Fibroblast of upper back skin (primary cell): Measurements from ENCODE around the gene LGR4.
A peak's percentile ranks its signal among the peaks of the same experiment; 100 is the strongest.

Source experiments
- DNase-seq: peaks from one replicate; pipeline ENCODE4 v3.0.0-alpha.2; 2013

The LGR4 gene

GRCh38 chr11:27398400-27398770 lies 74.2 kb downstream of the LGR4 start:
- DNase-seq: no peak

- no peak for DNase-seq
Observed at GRCh38 chr11:27397624-27398399, 74.8 kb downstream of the LGR4 start.

DNA sequence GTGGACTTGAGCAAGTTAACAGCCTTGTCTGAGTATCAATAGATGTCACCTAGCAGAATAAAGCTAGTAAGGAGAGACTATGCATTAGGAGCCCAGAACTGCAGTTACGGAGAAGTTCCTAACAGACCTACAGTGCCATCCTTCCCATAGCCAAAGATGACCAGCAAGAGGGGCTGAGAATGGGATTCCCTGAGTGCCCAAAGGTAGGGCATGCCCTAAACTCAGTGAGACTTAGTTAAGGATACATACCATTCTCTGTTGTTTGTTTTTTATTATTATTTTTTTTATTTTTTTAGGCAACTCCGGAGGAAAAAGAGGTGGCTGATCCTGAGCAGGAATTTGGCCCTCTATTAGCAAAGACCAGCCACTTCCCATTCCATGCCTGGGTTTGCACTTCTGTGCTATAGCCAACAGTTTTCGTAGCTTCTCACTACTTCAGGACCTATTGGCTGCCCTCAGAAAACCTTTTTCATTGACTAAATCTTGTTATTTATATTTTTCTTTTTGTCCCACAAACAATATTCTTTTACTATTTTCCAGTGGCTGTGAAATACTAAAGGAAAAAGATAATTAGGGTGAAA lies 76.2 kb downstream of the LGR4 start:
- no peak for DNase-seq

DNA sequence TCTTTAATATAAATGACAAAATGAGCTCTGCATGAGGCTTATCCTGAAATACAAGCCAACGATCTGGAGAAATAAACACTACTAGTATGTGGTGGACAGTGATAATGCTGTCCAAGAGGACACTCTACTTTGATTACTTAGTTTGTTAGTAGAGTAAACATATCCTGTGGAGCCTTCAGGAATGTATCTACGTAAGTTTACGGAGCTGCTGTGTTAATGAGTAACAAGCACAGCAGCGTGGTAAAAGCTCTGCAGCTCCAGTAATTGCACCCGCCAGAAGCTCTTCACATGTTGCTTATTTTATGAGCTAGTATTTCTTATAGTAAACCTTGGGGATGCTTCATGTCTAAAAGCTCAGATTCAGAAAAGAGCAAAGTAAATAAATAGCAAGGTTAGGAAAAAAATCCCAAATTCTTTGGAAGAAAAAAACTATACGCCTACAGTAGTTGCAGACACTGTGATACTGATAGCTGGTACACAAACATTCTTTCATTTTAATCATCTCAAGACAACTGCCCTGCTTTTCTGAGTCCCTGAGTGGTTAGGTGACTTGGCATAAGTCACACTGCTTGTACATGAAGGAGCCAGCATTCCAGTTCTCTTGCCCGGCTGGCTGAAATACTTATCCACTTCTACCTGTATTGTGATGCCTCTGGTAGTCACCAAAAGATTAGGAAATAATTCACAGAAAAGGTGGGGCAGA lies 76.9 kb downstream of the LGR4 start:
- no peak for DNase-seq

DNA sequence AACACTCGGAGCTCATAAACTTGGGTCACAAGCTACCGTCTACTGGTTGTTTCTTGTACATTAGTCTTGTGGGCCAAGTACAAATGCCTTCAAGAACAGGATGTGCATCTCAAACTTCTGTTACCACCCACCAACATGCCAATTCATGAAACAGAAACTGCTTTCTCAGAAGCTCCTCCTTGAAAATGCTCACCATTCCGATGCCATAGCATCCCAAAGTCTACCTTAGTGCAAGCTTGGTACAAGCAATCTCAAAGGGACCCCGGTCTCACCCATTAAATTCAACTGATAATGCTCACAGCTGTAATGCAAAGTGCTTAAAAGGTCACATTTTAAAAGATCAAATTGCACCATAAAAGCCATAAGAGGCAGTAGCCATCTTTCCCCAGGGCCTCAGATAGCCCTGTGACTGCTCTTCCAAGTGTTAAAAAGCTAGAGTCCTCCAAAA lies 77.8 kb downstream of the LGR4 start:
- no peak for DNase-seq

DNA sequence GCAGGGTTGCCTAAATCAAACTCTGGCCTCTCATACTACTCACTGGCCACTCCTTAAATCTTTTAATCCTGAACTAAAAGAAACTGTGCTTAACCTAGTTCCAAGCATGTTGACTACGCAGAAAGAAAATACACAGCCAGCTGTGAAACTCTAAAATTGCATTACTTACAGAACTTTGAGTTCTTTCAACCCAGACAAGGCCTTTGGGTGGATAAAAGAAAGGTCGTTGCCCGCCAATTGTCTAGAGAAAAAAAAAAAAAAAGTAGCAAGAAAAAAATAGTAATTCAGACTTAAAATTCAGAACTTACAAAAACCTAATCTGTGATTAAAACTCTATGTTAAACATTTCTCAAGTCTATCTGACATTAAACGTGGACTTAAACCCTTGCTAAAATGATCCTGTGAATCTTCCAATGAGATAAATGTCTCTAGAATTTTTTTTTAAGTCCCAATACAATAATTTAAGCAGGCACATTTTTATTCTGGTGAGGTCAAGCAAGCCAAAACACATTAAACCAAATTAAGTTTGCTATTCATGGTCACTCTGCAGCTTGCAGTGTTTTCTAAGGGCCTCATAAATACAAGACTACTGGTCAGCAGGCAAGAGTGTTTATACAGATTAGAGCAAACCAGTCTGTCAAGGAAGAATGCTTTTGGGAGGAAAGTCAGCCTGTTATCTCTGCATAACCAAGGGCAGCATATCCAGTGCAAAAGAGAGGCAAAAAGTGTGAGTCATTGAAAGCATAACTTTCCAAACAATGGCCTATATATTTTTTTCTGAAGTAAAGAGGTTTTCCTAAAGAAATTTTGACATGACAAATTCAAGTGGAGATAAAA lies 80.1 kb downstream of the LGR4 start:
- peak; percentile 69 for DNase-seq

- no peak for DNase-seq
Observed at GRCh38 chr11:27391331-27392015, 81.1 kb downstream of the LGR4 start.

- peak; percentile 72 for DNase-seq
Observed at GRCh38 chr11:27390318-27391295, 82.0 kb downstream of the LGR4 start.

DNA sequence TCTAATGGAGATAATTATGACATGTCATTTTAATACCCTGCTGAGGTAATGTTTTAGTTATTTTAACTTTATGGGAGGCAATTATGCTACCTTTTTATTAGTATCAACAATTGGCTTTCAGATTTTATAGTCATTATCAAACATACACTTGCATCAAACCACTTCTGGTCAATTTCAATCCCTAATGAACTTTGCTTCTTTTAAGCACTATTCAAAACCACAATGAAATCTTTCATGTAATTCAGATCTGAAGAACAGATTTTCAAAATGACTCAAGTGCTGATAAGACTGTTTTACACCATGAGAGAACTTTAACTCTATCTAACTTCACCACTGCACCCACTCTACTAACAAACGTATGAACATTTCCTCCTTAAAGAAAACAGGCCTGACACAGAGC lies 83.7 kb downstream of the LGR4 start:
- no peak for DNase-seq

- no peak for DNase-seq
Observed at GRCh38 chr11:27388001-27388400, 84.6 kb downstream of the LGR4 start.

DNA sequence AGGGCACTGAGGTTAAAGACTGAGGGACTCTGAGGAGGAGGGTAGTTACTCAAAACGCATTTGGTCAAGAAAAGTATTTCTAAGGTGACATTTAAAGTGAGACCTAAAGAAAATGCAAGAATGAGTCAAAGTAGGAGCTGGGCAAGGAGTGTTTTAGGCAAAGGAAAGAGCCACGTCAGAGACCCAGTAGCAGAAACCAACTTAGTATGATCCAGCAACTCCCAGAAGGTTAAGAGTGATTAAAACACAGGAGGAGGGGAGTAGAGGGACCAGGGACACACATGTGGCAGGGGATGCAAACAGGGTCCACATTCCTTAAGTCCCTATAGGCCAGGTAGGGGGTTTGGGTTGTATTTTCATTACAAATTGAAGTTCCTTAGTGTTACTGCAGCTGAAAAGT lies 85.2 kb downstream of the LGR4 start:
- DNase-seq: no peak

DNA sequence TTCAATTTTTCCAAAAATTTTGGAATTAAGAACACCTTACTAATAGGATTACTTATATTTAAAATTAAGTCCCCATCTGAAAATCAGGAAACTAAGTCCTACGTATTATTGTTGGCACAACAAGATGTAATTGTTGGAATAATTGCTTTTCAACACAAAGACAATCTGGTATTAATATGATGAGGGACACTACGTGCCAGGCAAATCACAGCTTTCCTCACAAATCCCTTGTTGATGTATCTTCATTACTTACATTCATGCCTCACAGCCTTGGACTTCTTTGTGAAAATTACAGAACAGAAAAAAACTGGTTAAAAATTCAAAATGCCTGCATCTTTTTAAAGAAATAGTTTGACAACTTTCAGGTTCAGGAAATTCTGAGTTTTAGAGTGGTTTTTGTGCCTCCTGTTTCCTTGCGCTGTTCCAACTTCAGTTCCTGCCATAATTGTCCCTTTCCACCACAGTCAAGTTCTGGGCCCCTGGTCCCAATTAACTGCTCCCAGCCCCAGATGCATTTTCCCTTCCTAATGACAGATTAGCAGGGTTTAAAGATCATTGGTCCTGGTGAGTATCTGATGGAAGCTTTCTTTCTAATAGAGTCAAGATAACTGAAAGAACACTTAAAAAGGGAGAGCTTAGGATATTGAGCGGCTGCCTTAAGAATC lies 86.3 kb downstream of the LGR4 start:
- no peak for DNase-seq

DNA sequence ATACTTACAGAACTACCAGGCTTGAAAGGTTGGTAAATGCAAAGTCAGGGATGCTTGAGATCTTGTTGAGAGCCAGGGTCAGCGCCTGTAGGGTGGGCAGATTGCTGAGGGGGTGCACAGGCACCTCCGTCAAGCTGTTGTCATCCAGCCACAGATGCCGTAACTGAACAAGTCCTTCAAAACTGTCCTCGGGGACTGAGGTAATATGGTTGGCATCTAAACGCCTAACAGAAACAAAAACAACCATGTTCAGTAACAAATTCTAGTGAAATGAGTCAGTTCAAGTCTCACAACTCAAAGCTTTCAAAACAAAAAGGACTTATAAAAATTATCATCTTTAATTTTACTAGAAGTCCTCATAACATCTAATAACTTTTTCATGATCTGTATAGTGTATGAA lies 87.3 kb downstream of the LGR4 start:
- DNase-seq: peak; percentile 73

DNA sequence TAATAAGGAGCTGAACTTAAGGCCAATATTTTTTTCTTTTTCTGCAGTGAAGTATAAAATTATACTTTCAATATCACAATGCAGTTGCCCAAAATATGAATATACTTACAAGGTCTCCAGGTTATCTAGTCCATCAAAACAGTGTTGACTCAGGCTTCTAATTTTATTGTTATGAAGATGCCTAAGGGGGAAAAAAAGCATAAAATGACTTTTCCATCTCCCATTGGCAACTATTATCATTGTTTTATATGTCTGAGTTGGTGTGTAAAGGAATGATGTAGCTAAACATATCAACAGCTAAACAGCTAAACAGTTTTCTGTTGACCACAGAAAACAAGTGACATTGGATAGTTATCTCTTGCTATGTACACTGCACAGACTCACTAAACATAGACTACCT lies 88.4 kb downstream of the LGR4 start:
- DNase-seq: no peak

DNA sequence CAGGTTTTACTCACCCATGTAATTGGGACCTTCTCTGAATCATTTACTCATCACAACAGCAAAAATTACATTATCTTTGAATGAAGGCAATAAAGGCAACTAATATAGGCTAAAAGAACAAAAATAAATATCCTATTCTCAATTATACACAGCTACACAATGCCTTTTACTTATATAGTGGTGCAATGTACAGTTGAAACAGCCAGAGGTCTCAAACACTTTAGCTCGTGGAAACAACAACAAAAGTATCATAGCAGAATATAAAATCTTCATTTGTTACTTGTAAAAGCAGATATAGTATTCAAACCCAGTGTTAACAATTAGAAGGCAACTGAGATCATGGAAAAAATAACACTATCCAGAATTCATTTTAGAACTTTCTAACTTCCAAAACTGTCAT lies 88.9 kb downstream of the LGR4 start:
- DNase-seq: no peak

GRCh38 chr11:27381238-27381666 lies 91.3 kb downstream of the LGR4 start:
- DNase-seq: no peak

GRCh38 chr11:27380771-27381170 lies 91.8 kb downstream of the LGR4 start:
- no peak for DNase-seq

DNA sequence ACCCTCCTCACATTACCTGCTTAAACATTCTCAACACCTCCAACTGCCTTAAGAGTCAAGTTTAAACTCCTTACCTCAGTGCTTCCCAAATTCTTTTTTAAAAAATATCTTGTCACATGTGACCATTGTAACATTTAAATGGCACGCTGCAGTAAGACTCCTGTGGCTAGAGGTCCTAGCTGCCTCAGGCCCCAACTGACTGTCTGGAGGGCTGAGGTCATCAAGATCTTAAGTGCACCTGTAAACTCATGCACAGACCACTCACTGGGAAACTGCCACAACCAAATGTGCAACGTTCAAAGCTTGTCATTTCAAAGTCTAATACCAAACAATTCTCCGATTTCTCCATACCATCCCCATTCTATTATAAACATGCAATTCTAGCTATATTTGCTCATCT lies 93.1 kb downstream of the LGR4 start:
- no peak for DNase-seq

GRCh38 chr11:27375370-27375769 lies 97.2 kb downstream of the LGR4 start:
- no peak for DNase-seq

- no peak for DNase-seq
Observed at GRCh38 chr11:27373856-27374602, 98.6 kb downstream of the LGR4 start.
